ENCODE measurements around the gene CEBPA.

The CEBPA gene

DNA sequence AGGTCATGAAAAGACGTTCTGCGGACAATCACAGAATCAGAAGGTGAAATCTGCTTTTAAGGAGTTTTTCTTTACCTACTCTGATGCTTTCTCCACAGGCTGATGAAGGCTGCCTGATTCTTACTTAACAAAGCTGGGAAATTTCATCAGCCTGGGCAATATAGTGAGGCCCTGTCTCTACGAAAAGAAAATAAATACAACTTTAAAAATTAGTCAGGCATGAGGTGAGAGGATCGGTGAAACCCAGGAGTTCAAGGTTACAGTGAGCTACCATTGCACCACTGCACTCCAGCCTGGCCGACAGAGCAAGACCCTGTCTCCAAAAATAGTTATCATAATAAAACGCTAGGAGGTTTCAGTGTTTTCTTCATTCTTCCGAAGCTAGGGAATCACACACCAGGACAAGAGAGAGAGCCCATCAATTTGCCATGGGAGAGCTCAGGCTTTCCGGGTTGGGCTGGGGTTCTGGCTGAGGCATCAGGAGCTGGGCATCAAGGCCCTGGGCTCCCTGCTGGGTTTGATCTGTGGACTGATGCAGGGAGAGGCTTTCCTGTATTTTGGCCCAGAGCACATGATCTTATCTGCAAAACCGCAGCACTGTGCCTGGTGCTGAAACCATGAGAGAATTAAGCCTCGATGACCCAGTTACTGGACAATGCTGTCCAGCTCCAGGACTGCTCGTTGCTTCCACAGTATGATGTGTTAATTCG, 46.1 kb upstream of the CEBPA start:
- H3K36me3 ChIP-seq (ENCODE audit: insufficient read depth, low read length), result no peaks in the 10 kb centered on the region
- DNase-seq, result no peak
- no peaks in the 10 kb centered on the region for H3K79me2 ChIP-seq (ENCODE audit: insufficient read depth, low read length)
- H3K27me3 ChIP-seq (ENCODE audit: insufficient read depth, low read length, poor library complexity), result peaks cover 15% of the 10 kb centered on the region
- no peak overlapping the region for H3K4me2 ChIP-seq (ENCODE audit: insufficient read depth, low read length)
- no peak overlapping the region for H3K9ac ChIP-seq (ENCODE audit: low read depth, low read length)
- TF ChIP-seq EZH2 (IDR thresholded peaks at IDR 0.05; ENCODE audit: borderline replicate concordance, low read depth, low read length, severe bottlenecking), result no peak
- TF ChIP-seq CTCF (IDR thresholded peaks at IDR 0.05; ENCODE audit: borderline replicate concordance, extremely low read depth, low read length, poor library complexity, severe bottlenecking), result no peak
- H2AFZ ChIP-seq (ENCODE audit: low read depth, low read length), result no peak overlapping the region
- H3K27ac ChIP-seq (ENCODE audit: low read length), result no peak overlapping the region
- no peaks in the 10 kb centered on the region for H3K9me3 ChIP-seq (ENCODE audit: insufficient read depth, low read length, severe bottlenecking)
- no peak overlapping the region for H3K4me3 ChIP-seq (ENCODE audit: low read depth in 1 of 2, low read length in 2 of 2)
- no peaks in the 10 kb centered on the region for H3K4me1 ChIP-seq (ENCODE audit: insufficient read depth, low read length)
- no peak for ATAC-seq (ENCODE audit: insufficient read depth, low read depth)
- H4K20me1 ChIP-seq (ENCODE audit: insufficient read depth, low read length), result no peaks in the 10 kb centered on the region

DNA sequence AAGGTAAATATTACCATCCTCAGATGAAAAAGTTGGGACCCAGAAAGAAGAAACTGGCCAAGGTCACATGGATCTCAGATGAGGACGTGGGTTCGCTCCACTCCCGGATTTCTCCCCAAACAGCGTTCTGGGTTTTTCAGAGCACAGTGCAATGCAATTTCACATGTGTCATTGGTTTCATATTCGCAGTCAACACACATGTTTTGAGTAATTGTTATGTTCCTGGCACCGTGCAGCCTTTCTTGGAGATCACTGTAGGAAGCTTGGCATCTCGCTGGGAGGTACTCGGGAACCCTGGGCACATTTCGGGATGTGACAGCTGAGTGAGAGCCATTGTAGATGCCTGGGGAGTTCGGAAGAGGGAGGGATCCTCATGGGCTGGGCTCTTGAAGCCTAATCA, 45.0 kb upstream of the CEBPA start:
- no peaks in the 10 kb centered on the region for H3K79me2 ChIP-seq (ENCODE audit: insufficient read depth, low read length)
- no peaks in the 10 kb centered on the region for H3K36me3 ChIP-seq (ENCODE audit: insufficient read depth, low read length)
- no peak overlapping the region for H2AFZ ChIP-seq (ENCODE audit: low read depth, low read length)
- no peaks in the 10 kb centered on the region for H3K9me3 ChIP-seq (ENCODE audit: insufficient read depth, low read length, severe bottlenecking)
- no peak overlapping the region for H3K9ac ChIP-seq (ENCODE audit: low read depth, low read length)
- H3K4me2 ChIP-seq (ENCODE audit: insufficient read depth, low read length), result no peak overlapping the region
- no peak for DNase-seq
- TF ChIP-seq EZH2 (IDR thresholded peaks at IDR 0.05; ENCODE audit: borderline replicate concordance, low read depth, low read length, severe bottlenecking) (no peak), CTCF (IDR thresholded peaks at IDR 0.05; ENCODE audit: borderline replicate concordance, extremely low read depth, low read length, poor library complexity, severe bottlenecking) (no peak)
- H3K27me3 ChIP-seq (ENCODE audit: insufficient read depth, low read length, poor library complexity), result peaks cover 15% of the 10 kb centered on the region
- ATAC-seq (ENCODE audit: insufficient read depth, low read depth), result no peak
- no peak overlapping the region for H3K4me3 ChIP-seq (ENCODE audit: low read depth in 1 of 2, low read length in 2 of 2)
- no peak overlapping the region for H3K27ac ChIP-seq (ENCODE audit: low read length)
- H4K20me1 ChIP-seq (ENCODE audit: insufficient read depth, low read length), result no peaks in the 10 kb centered on the region
- H3K4me1 ChIP-seq (ENCODE audit: insufficient read depth, low read length), result no peaks in the 10 kb centered on the region

GRCh38 chr19:33346665-33347064, 44.3 kb upstream of the CEBPA start:
- no peak for TF ChIP-seq EZH2 (IDR thresholded peaks at IDR 0.05; ENCODE audit: borderline replicate concordance, low read depth, low read length, severe bottlenecking)
- no peak for TF ChIP-seq CTCF (IDR thresholded peaks at IDR 0.05; ENCODE audit: borderline replicate concordance, extremely low read depth, low read length, poor library complexity, severe bottlenecking)
- Histone ChIP-seq H3K4me2 (ENCODE audit: insufficient read depth, low read length) (no peak overlapping the region), H4K20me1 (ENCODE audit: insufficient read depth, low read length) (no peaks in the 10 kb centered on the region), H3K27ac (ENCODE audit: low read length) (no peak overlapping the region), H3K4me3 (ENCODE audit: low read depth in 1 of 2, low read length in 2 of 2) (no peak overlapping the region), H3K36me3 (ENCODE audit: insufficient read depth, low read length) (no peaks in the 10 kb centered on the region), H3K4me1 (ENCODE audit: insufficient read depth, low read length) (no peaks in the 10 kb centered on the region), H3K9me3 (ENCODE audit: insufficient read depth, low read length, severe bottlenecking) (no peaks in the 10 kb centered on the region), H3K27me3 (ENCODE audit: insufficient read depth, low read length, poor library complexity) (peaks cover 15% of the 10 kb centered on the region), H3K9ac (ENCODE audit: low read depth, low read length) (no peak overlapping the region), H2AFZ (ENCODE audit: low read depth, low read length) (no peak overlapping the region), H3K79me2 (ENCODE audit: insufficient read depth, low read length) (no peaks in the 10 kb centered on the region)
- ATAC-seq (ENCODE audit: insufficient read depth, low read depth) (no peak), DNase-seq (no peak)
